22Rv1 (cell line): Measurements from ENCODE around the gene UBXN11.
"Not testable (repeated sequence)": the region's sequence is repeated elsewhere in the genome, so short reads cannot be mapped to it uniquely, and the experiment has no call there.

Experiments
- H3K27ac ChIP-seq: fragments of 450-650 bp; 2 replicates; pipeline ENCODE4 v1.5.1; 2017
- ZFX ChIP-seq: fragments of 450-650 bp; IDR thresholded peaks from 2 replicates; pipeline ENCODE4 v1.6.1; 2017; ENCODE audit warnings: antibody characterized with exemption, borderline replicate concordance
- TF ChIP-seq, protein P1 (sequence below): fragments of 450-650 bp; IDR thresholded peaks from 2 replicates; pipeline ENCODE4 v1.5.1; 2017; ENCODE audit warnings: mild to moderate bottlenecking

UBXN11 gene

DNA sequence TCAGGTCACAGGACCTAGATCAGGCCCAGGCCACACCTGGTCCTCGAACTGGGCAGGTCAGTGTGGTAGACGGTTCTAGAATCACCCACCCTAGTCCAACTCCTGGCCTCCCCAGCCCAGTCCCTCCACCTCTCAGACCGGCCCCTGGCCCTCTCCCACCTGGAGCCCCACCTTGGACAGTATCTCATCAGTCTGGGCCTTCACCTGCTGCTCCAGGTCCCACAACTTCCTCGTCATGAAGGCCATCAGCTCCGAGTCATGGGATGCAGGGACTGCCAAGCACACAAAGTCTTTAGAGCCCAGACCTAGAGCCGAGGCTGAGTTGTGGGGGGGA is 8.7 kb downstream of the UBXN11 start:
- no peak overlapping the region for H3K27ac ChIP-seq
- TF ChIP-seq, protein P1, sequence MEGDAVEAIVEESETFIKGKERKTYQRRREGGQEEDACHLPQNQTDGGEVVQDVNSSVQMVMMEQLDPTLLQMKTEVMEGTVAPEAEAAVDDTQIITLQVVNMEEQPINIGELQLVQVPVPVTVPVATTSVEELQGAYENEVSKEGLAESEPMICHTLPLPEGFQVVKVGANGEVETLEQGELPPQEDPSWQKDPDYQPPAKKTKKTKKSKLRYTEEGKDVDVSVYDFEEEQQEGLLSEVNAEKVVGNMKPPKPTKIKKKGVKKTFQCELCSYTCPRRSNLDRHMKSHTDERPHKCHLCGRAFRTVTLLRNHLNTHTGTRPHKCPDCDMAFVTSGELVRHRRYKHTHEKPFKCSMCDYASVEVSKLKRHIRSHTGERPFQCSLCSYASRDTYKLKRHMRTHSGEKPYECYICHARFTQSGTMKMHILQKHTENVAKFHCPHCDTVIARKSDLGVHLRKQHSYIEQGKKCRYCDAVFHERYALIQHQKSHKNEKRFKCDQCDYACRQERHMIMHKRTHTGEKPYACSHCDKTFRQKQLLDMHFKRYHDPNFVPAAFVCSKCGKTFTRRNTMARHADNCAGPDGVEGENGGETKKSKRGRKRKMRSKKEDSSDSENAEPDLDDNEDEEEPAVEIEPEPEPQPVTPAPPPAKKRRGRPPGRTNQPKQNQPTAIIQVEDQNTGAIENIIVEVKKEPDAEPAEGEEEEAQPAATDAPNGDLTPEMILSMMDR: no peak
- no peak for TF ChIP-seq ZFX

DNA sequence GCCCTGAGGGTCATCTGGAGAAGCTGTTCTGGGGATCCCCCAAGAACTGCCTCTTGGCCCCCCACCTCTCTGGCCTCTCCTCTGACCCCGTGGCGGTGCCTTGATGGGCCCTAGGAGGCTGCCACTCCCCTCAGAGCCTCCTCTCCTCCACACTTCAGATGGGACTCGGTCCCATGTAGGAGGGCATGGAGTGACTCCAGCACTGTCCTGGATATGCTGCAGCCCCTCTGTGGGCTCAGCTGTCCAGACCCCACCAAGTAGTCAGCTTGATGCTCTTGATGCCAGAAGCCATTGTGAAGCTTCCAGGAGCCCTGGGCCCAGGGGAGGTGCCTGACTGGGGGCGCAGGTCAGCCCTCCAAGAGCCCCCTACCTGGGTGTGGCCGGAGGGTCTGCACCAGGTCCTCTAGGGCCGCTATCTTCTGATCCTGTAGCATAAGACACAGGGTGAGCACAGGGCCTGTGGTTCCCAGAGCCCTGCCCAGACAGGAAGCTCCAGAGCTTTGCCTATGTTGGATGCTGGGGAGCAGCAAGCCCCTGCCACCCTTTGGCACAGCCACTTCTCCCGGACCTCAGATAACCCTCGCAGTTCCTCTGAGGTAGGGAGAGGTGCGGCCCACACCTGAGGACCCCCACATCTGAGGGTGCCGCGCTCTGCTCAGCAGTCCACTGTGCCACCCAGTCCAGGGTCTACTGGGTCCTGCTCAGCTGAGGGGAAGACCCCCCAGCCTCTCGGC is 9.2 kb downstream of the UBXN11 start:
- TF ChIP-seq, protein P1: no peak
- TF ChIP-seq ZFX: no peak
- H3K27ac ChIP-seq: no peak overlapping the region

DNA sequence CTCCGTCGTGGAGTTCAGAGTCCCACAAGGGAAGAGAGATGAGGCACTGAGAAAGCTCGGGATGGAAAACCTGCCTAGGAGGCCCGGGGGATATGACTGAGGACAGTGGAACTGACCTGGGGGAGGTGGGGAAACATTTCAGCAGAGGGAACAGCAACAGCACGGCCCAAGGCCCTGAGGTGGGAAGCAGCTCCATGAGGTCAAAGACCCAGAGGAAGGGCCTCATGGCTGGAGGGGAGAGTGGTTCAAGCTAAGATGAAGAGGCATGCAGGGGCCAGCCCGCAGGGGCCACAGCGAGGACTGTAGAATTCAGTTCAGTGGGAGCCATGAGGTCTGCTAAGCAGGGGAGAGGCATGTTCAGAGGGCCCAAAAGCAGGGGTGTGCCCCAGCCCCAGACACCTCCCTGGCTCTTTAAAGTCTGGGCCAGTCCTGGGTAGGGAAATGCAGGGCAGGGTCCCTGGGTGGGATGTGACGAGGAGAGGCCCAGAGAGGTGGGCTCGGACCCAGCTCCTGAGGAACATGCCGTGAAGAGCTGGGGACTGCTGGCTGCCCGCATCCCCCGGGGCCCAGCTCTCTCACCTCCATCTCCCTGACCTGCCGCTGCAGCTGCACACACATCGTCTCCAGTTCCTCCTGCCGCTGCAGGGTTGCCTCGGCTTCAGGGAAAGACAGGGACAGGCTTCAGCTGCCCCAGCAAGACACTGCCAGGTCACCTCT is 9.9 kb downstream of the UBXN11 start:
- no peak overlapping the region for H3K27ac ChIP-seq
- TF ChIP-seq, protein P1: no peak
- TF ChIP-seq ZFX: no peak

DNA sequence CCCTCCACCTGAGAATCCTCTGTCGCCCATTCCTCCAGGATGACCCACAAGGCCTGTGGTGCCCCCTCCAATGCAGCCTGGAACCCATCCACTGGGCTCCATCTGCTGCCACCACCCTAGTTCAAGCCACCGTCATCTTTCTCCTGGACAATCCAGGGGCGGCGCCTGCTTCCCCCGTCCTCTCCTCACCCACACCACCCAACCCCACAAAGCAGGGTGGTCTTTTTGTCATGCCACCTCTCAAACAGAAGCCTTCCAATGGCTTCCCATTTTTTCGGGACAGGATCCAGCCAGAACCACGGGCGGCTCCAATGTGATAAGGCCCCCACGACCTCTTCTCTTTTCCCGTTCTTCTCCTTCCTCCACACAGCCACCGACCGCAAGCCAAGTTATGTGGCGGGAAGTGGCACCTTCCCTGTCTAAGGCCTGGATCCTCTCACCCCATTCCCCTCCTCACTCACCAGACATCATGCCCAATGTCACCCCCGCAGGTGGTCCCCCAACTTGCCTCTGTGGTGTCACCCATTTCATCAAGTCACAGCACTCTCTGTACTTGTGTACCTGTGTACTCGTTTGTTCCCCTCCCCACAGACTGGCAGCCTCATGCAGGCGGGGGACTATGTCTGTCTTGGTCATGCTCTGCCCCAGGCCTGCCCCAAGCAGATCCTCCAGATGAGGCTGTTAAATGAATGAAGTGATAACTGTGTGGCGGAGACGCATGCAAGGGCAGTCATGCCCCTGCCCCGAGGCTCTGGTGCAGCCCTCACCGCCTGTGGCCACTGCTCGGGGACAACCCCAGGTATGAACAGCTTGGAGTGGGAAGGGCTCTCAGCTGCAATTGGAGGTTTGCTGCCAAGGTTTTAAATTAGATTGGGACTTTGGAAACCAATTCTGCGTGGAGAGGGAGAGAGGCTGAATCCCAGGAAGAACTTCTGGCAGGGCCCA is 11.0 kb downstream of the UBXN11 start:
- TF ChIP-seq, protein P1: no peak
- no peak for TF ChIP-seq ZFX

DNA sequence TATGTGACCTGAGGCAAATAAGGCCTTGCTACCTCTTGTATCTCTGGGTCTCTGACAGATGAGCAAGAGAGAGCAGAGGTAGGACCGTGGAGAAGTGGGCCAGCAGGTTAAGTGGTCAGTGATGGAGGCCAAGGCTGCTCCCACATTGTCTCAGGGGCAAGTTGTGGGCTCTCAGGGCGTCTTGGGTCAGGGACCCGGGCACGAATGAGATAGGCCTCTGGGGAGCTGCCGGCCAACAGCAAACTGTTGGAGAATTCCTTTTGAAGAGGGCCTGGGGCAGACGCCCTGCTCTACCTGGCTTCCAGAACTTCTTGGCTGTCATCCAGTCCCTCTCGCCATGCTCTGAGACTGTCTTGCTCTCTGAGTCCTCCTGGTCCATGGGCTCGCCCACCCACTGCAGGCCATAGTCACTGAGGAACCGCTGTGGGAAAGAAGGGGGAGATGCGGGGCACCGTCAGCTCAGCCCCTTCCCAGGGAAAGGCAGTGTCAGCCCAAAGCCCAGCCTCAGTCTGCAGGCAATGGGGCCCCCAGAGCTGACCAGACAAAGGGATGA is 12.4 kb downstream of the UBXN11 start:
- no peak overlapping the region for H3K27ac ChIP-seq
- no peak for TF ChIP-seq ZFX
- TF ChIP-seq, protein P1: no peak

More for the DNA sequence above, 11.0 kb downstream of the UBXN11 start:
- H3K27ac ChIP-seq: no peak overlapping the region

DNA sequence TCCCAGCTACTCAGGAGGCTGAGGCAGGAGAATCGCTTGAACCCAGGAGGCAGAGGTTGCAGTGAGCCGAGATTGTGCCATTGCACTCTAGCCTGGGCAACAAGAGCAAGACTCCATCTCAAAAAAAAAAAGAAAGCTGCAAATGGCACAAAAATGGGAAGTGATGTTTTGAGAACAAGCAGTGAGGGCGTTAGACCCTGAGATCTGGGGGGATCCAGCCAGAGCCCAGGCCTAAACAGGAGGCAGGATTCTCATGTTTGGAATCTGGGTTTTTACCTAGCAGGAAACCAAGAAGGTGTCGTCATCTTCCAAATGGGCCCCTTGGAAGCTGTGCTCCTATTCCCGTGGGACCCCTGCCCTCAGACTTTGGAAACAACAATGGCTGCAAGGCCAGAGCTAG is 13.7 kb downstream of the UBXN11 start:
- H3K27ac ChIP-seq: not testable (repeated sequence)

DNA sequence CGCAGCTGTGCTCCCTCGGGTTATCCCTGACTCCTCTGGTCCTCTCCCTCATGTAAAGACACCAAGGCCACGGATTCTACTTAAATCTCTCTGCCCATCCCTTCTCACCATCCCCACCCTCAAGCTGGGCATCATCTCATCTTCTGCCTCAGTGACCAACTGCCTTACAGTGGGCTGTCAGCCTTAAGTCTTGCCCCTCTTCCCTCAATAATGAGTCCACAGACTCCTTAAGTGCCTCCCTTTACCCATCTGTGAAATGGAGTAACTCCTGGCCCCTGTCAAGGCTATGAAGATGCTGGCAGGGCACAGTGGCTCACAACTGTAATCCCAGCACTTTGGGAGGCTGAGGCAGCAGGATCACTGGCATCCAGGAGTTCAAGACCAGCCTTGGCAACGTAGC is 14.5 kb downstream of the UBXN11 start:
- H3K27ac ChIP-seq: no peak overlapping the region
- TF ChIP-seq, protein P1: no peak
- TF ChIP-seq ZFX: no peak
